ENCODE measurements around the gene ABCA9. TPM values are rescaled to one million over a fixed set of nuclear protein-coding genes. Genes with fewer than 3 reads are reported as not detected.

Gene ABCA9
- total RNA-seq, 1 experiment from 2014 or later = not detected

DNA sequence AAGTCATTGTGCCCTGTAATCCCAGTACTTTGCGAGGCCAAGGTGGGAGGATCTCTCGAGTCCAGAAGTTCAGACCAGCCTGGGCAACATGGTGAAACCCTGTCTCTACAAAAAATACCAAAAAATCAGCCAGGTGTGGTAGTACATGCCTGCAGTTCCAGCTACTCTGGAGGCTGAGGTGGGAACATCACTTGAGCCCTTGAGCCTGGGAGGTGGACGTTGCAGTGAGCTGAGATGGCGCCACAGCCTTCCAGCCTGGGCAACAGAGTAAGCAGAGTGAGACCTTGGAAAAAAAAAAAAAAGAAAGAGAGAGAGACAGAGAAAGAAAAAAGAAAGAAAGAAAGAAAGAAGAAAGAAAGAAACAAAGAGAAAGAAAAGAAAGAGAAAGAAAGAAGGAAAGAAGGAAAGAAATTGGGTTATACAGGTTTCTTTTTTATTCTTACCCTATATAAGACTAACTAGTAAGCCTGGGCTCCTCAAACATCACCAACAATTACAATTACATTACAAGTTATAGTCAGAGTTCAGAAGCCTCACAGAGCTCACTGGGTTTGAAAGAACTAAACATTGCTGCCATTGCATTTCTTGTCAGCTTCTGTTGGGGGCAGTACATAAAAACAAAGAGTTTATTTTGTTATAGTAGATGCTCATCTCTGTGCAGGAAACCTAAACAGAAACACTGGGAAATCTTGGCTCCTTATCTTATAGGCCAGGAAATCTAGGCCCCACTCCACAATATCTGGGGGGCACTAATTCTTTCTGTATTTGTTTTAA is 6.7 kb upstream of the ABCA9 start:
- H2AFZ ChIP-seq (ENCODE audit: low read length) = no peak overlapping the region
- H3K27ac Mint-ChIP-seq = peak overlapping the region in 1 of 3 experiments; percentile 24; a peak in 2 of 7 replicates

More for the DNA sequence above, 6.7 kb upstream of the ABCA9 start:
- Histone ChIP-seq H3K9me3 (ENCODE audit: control insufficient read depth, low read depth, low read length) (no peaks in the 10 kb centered on the region), H3K4me2 (ENCODE audit: insufficient read depth, insufficient read length, low read length) (no peak overlapping the region), H4K5ac (ENCODE audit: insufficient read length, low read depth, low read length) (no peak overlapping the region), H3K27me3 (ENCODE audit: insufficient read depth, low read length) (no peaks in the 10 kb centered on the region), H3K14ac (ENCODE audit: insufficient read depth, low read length) (no peak overlapping the region), H2BK12ac (ENCODE audit: insufficient read length, low read depth, low read length) (no peak overlapping the region), H3K4ac (ENCODE audit: low read depth, low read length) (no peak overlapping the region), H3K4me1 (ENCODE audit: insufficient read depth, low read length) (no peaks in the 10 kb centered on the region; the same call in 1 of the 2 replicates), H4K20me1 (ENCODE audit: control insufficient read depth, insufficient read depth, insufficient read length) (no peaks in the 10 kb centered on the region), H2BK15ac (ENCODE audit: low read depth, low read length) (no peak overlapping the region), H3K9ac (ENCODE audit: extremely low read depth, insufficient read length, low read length) (no peak overlapping the region), H3K23me2 (ENCODE audit: insufficient read length, low read depth, low read length, poor library complexity, severe bottlenecking) (no peaks in the 10 kb centered on the region), H3K18ac (ENCODE audit: insufficient read length, low read depth, low read length) (no peak overlapping the region), H4K8ac (replicated peaks; ENCODE audit: insufficient read length, low read depth, low read length) (no peak overlapping the region), H3K79me2 (ENCODE audit: insufficient read depth, low read length) (no peaks in the 10 kb centered on the region), H2BK120ac (ENCODE audit: low read depth, low read length, poor library complexity, severe bottlenecking) (no peak overlapping the region), H3K23ac (ENCODE audit: insufficient read length, low read depth, low read length) (no peak overlapping the region), H3T11ph (ENCODE audit: low read length) (no peak overlapping the region), H3K56ac (ENCODE audit: insufficient read length, low read depth, low read length) (no peak overlapping the region), H2BK20ac (ENCODE audit: low read depth, low read length, poor library complexity, severe bottlenecking) (no peak overlapping the region), H3K79me1 (ENCODE audit: insufficient read depth, low read depth, low read length, poor library complexity, severe bottlenecking) (no peaks in the 10 kb centered on the region), H2AK5ac (ENCODE audit: insufficient read length, low read length) (no peak overlapping the region), H4K91ac (ENCODE audit: insufficient read length, low read depth, low read length) (no peak overlapping the region), H3K27ac (ENCODE audit: insufficient read length, low read depth, low read length) (no peak overlapping the region), H2BK5ac (ENCODE audit: insufficient read length, low read length) (no peak overlapping the region)
- H3K4me3 Mint-ChIP-seq = no peak overlapping the region
- H3K4me1 Mint-ChIP-seq = peaks cover 9% of the 10 kb centered on the region in 2 experiments
- no peaks in the 10 kb centered on the region for H3K36me3 Mint-ChIP-seq (ENCODE audit: insufficient read depth in 1 of 3, low read depth in 3 of 3)
- H3K27me3 Mint-ChIP-seq (ENCODE audit: low read depth) = no peaks in the 10 kb centered on the region
- no peaks in the 10 kb centered on the region for H3K9me3 Mint-ChIP-seq
- DNase-seq = peak; percentile 61
- peak; percentile 5; the same call in 1 of the 3 replicates for TF ChIP-seq CTCF (conservative IDR thresholded peaks at IDR 0.05)
- WGBS (ENCODE audit: extremely low coverage, insufficient read length, low lambda C conversion rate) = no CpG with 5 or more reads among the region's 4 CpGs

Data from H9 (cell line).